Stimulated activated memory B cell treated with anti-CD40 and anti-IgM and Interleukin-4, amounts not matched to agents 10 μg/mL and 1 μg/mL and 100 μg/mL, for 72 hours (primary cell): ENCODE data around the gene TARBP2.
"Not testable (repeated sequence)": the region's sequence is repeated elsewhere in the genome, so short reads cannot be mapped to it uniquely, and the experiment has no call there.

Experiments
- ATAC-seq: fragments of 150-1000 bp; cut with Tn5 transposase; 2 replicates; pipeline ENCODE4 v1.10.0; 2021
- H3K27ac Mint-ChIP-seq: one replicate; pipeline ENCODE4 v1.8.0; 2022; ENCODE audit warnings: mild to moderate bottlenecking, mixed read lengths
- H3K27me3 Mint-ChIP-seq: one replicate; pipeline ENCODE4 v1.8.0; 2022; ENCODE audit warnings: mixed read lengths
- H3K36me3 Mint-ChIP-seq: one replicate; pipeline ENCODE4 v1.8.0; 2022; ENCODE audit warnings: mixed read lengths
- H3K4me1 Mint-ChIP-seq: one replicate; pipeline ENCODE4 v1.8.0; 2022; ENCODE audit warnings: mixed read lengths
- H3K4me3 Mint-ChIP-seq: one replicate; pipeline ENCODE4 v1.8.0; 2022; ENCODE audit warnings: mild to moderate bottlenecking, moderate library complexity, mixed read lengths
- H3K9me3 Mint-ChIP-seq: one replicate; pipeline ENCODE4 v1.8.0; 2022; ENCODE audit warnings: mixed read lengths

TARBP2 gene

GRCh38 chr12:53466640-53467039 is 34.4 kb upstream of the TARBP2 start:
- Mint-ChIP-seq H3K4me3 (no peak overlapping the region), H3K4me1 (peaks cover 27% of the 10 kb centered on the region), H3K9me3 (no peaks in the 10 kb centered on the region), H3K27me3 (no peaks in the 10 kb centered on the region), H3K36me3 (peaks cover 79% of the 10 kb centered on the region), H3K27ac (no peak overlapping the region)
- no peak for ATAC-seq

GRCh38 chr12:53467082-53467481 is 34.0 kb upstream of the TARBP2 start:
- no peaks in the 10 kb centered on the region for H3K27me3 Mint-ChIP-seq
- no peak for ATAC-seq
- peaks cover 31% of the 10 kb centered on the region for H3K4me1 Mint-ChIP-seq
- no peak overlapping the region for H3K27ac Mint-ChIP-seq
- H3K4me3 Mint-ChIP-seq, result no peak overlapping the region
- H3K9me3 Mint-ChIP-seq, result no peaks in the 10 kb centered on the region
- H3K36me3 Mint-ChIP-seq, result peaks cover 79% of the 10 kb centered on the region

GRCh38 chr12:53467880-53468279 is 33.2 kb upstream of the TARBP2 start:
- no peak overlapping the region for H3K4me3 Mint-ChIP-seq
- H3K27ac Mint-ChIP-seq, result no peak overlapping the region
- peaks cover 77% of the 10 kb centered on the region for H3K36me3 Mint-ChIP-seq
- H3K9me3 Mint-ChIP-seq, result no peaks in the 10 kb centered on the region
- no peaks in the 10 kb centered on the region for H3K27me3 Mint-ChIP-seq
- peaks cover 39% of the 10 kb centered on the region for H3K4me1 Mint-ChIP-seq
- ATAC-seq, result no peak

GRCh38 chr12:53468282-53468681 is 32.8 kb upstream of the TARBP2 start:
- H3K27me3 Mint-ChIP-seq, result no peaks in the 10 kb centered on the region
- no peak overlapping the region for H3K27ac Mint-ChIP-seq
- no peak for ATAC-seq
- H3K9me3 Mint-ChIP-seq, result no peaks in the 10 kb centered on the region
- H3K4me3 Mint-ChIP-seq, result no peak overlapping the region
- H3K36me3 Mint-ChIP-seq, result peaks cover 74% of the 10 kb centered on the region
- peaks cover 42% of the 10 kb centered on the region for H3K4me1 Mint-ChIP-seq

- H3K9me3 Mint-ChIP-seq, result no peaks in the 10 kb centered on the region
- H3K27me3 Mint-ChIP-seq, result no peaks in the 10 kb centered on the region
- H3K36me3 Mint-ChIP-seq, result peaks cover 74% of the 10 kb centered on the region
- peak overlapping the region; percentile 42 for H3K27ac Mint-ChIP-seq
- peaks cover 44% of the 10 kb centered on the region for H3K4me1 Mint-ChIP-seq
- no peak overlapping the region for H3K4me3 Mint-ChIP-seq
- ATAC-seq, result no peak
Measured at GRCh38 chr12:53472056-53472582, 29.0 kb upstream of the TARBP2 start.

- Mint-ChIP-seq H3K27me3 (no peaks in the 10 kb centered on the region), H3K27ac (peak overlapping the region; percentile 54), H3K4me1 (peaks cover 46% of the 10 kb centered on the region), H3K9me3 (no peaks in the 10 kb centered on the region), H3K36me3 (peaks cover 62% of the 10 kb centered on the region), H3K4me3 (no peak overlapping the region)
- no peak for ATAC-seq
Measured at GRCh38 chr12:53474077-53474476, 27.0 kb upstream of the TARBP2 start.

GRCh38 chr12:53474819-53475218 is 26.3 kb upstream of the TARBP2 start:
- peak overlapping the region; percentile 54 for H3K27ac Mint-ChIP-seq

GRCh38 chr12:53476769-53477209 is 24.3 kb upstream of the TARBP2 start:
- Mint-ChIP-seq H3K27ac (peak overlapping the region; percentile 30), H3K4me3 (no peak overlapping the region), H3K4me1 (peaks cover 41% of the 10 kb centered on the region), H3K36me3 (peaks cover 60% of the 10 kb centered on the region), H3K27me3 (no peaks in the 10 kb centered on the region), H3K9me3 (no peaks in the 10 kb centered on the region)
- no peak for ATAC-seq

More at GRCh38 chr12:53474819-53475218, 26.3 kb upstream of the TARBP2 start:
- Mint-ChIP-seq H3K4me1 (peaks cover 46% of the 10 kb centered on the region), H3K4me3 (peak overlapping the region; percentile 3), H3K27me3 (no peaks in the 10 kb centered on the region), H3K36me3 (peaks cover 70% of the 10 kb centered on the region), H3K9me3 (no peaks in the 10 kb centered on the region)
- no peak for ATAC-seq

GRCh38 chr12:53478865-53479264 is 22.2 kb upstream of the TARBP2 start:
- no peak overlapping the region for H3K27ac Mint-ChIP-seq
- no peak overlapping the region for H3K4me3 Mint-ChIP-seq
- peaks cover 52% of the 10 kb centered on the region for H3K36me3 Mint-ChIP-seq
- no peak for ATAC-seq
- no peaks in the 10 kb centered on the region for H3K9me3 Mint-ChIP-seq
- H3K4me1 Mint-ChIP-seq, result peaks cover 41% of the 10 kb centered on the region
- no peaks in the 10 kb centered on the region for H3K27me3 Mint-ChIP-seq

- Mint-ChIP-seq H3K36me3 (peaks cover 48% of the 10 kb centered on the region), H3K4me3 (no peak overlapping the region), H3K9me3 (no peaks in the 10 kb centered on the region), H3K27ac (no peak overlapping the region), H3K27me3 (no peaks in the 10 kb centered on the region), H3K4me1 (peaks cover 37% of the 10 kb centered on the region)
- no peak for ATAC-seq
Measured at GRCh38 chr12:53479331-53479730, 21.8 kb upstream of the TARBP2 start.

GRCh38 chr12:53480491-53481442 is 20.3 kb upstream of the TARBP2 start:
- Mint-ChIP-seq H3K36me3 (peaks cover 44% of the 10 kb centered on the region), H3K27me3 (no peaks in the 10 kb centered on the region), H3K4me3 (no peak overlapping the region), H3K27ac (no peak overlapping the region), H3K4me1 (peaks cover 28% of the 10 kb centered on the region), H3K9me3 (no peaks in the 10 kb centered on the region)
- no peak for ATAC-seq

GRCh38 chr12:53481458-53481857 is 19.6 kb upstream of the TARBP2 start:
- H3K27me3 Mint-ChIP-seq, H3K4me3 Mint-ChIP-seq, H3K27ac Mint-ChIP-seq, ATAC-seq, H3K9me3 Mint-ChIP-seq: not testable (repeated sequence)
- H3K36me3 Mint-ChIP-seq, result peaks cover 37% of the 10 kb centered on the region
- H3K4me1 Mint-ChIP-seq, result peaks cover 28% of the 10 kb centered on the region

- no peak overlapping the region for H3K27ac Mint-ChIP-seq
- H3K9me3 Mint-ChIP-seq, result no peaks in the 10 kb centered on the region
- peak; percentile 49 for ATAC-seq
- no peaks in the 10 kb centered on the region for H3K27me3 Mint-ChIP-seq
- H3K36me3 Mint-ChIP-seq, result peaks cover 31% of the 10 kb centered on the region
- H3K4me1 Mint-ChIP-seq, result peaks cover 23% of the 10 kb centered on the region
- H3K4me3 Mint-ChIP-seq, result no peak overlapping the region
Measured at GRCh38 chr12:53481939-53482586, 19.0 kb upstream of the TARBP2 start.

GRCh38 chr12:53482626-53483168 is 18.4 kb upstream of the TARBP2 start:
- peaks cover 20% of the 10 kb centered on the region for H3K4me1 Mint-ChIP-seq
- no peaks in the 10 kb centered on the region for H3K9me3 Mint-ChIP-seq
- H3K27ac Mint-ChIP-seq, result no peak overlapping the region
- no peaks in the 10 kb centered on the region for H3K27me3 Mint-ChIP-seq
- H3K36me3 Mint-ChIP-seq, result peaks cover 29% of the 10 kb centered on the region
- no peak overlapping the region for H3K4me3 Mint-ChIP-seq
- peak; percentile 31 for ATAC-seq

- peaks cover 29% of the 10 kb centered on the region for H3K36me3 Mint-ChIP-seq
- no peaks in the 10 kb centered on the region for H3K27me3 Mint-ChIP-seq
- H3K4me3 Mint-ChIP-seq, result no peak overlapping the region
- H3K4me1 Mint-ChIP-seq, result peaks cover 20% of the 10 kb centered on the region
- peak; percentile 66 for ATAC-seq
- no peak overlapping the region for H3K27ac Mint-ChIP-seq
- no peaks in the 10 kb centered on the region for H3K9me3 Mint-ChIP-seq
Measured at GRCh38 chr12:53483225-53483978, 17.7 kb upstream of the TARBP2 start.
